ENCODE data around the gene STRA6.

Gene STRA6

GRCh38 chr15:74206801-74207281 lies 4.3 kb upstream of the STRA6 start:
- no peak for DNase-seq

GRCh38 chr15:74205582-74205947 lies 3.0 kb upstream of the STRA6 start:
- DNase-seq: no peak

- DNase-seq: no peak
Measured at GRCh38 chr15:74203914-74204431, 1.4 kb upstream of the STRA6 start.

- no peak for DNase-seq
Measured at GRCh38 chr15:74201710-74202420, 722 bp downstream of the STRA6 start.

- DNase-seq: no peak
Measured at GRCh38 chr15:74200871-74201419, 1.6 kb downstream of the STRA6 start.

- no peak for DNase-seq
Measured at GRCh38 chr15:74200412-74200815, 2.2 kb downstream of the STRA6 start.

GRCh38 chr15:74199297-74199652 lies 3.3 kb downstream of the STRA6 start:
- DNase-seq: no peak

GRCh38 chr15:74197176-74197965 lies 5.2 kb downstream of the STRA6 start:
- DNase-seq: no peak

GRCh38 chr15:74196175-74196574 lies 6.4 kb downstream of the STRA6 start:
- DNase-seq: no peak

- DNase-seq: no peak
Measured at GRCh38 chr15:74194572-74195559, 7.7 kb downstream of the STRA6 start.

GRCh38 chr15:74193905-74194304 lies 8.7 kb downstream of the STRA6 start:
- no peak for DNase-seq

- no peak for DNase-seq
Measured at GRCh38 chr15:74193299-74193718, 9.3 kb downstream of the STRA6 start.

- DNase-seq: no peak
Measured at GRCh38 chr15:74192751-74193150, 9.8 kb downstream of the STRA6 start.

GRCh38 chr15:74191798-74192197 lies 10.8 kb downstream of the STRA6 start:
- no peak for DNase-seq

- no peak for DNase-seq
Measured at GRCh38 chr15:74188216-74188615, 14.4 kb downstream of the STRA6 start.

- DNase-seq: no peak
Measured at GRCh38 chr15:74185710-74186348, 16.8 kb downstream of the STRA6 start.

GRCh38 chr15:74184582-74185091 lies 17.9 kb downstream of the STRA6 start:
- no peak for DNase-seq

GRCh38 chr15:74182131-74182530 lies 20.5 kb downstream of the STRA6 start:
- DNase-seq: no peak

GRCh38 chr15:74180881-74181602 lies 21.5 kb downstream of the STRA6 start:
- DNase-seq: no peak

GRCh38 chr15:74179983-74180880 lies 22.4 kb downstream of the STRA6 start:
- DNase-seq: no peak

Measured in SHP77 treated with DMSO at 0.1 percent for 48 hours (cell line).